Activated naive CD4-positive, alpha-beta T cell treated with anti-CD3 and anti-CD28 coated beads for 36 hours (primary cell): ENCODE measurements around the gene ZNF92. TPM values are rescaled to one million over a fixed set of nuclear protein-coding genes. Genes with fewer than 3 reads are reported as not detected.
"Not testable (repeated sequence)": the region's sequence is repeated elsewhere in the genome, so short reads cannot be mapped to it uniquely, and the experiment has no call there.

ENCODE experiments used
- CTCF ChIA-PET: fragments of 350-600 bp; sonication (Branson Sonifier 250); formaldehyde crosslinking; loops from one replicate; lab custom pipeline; 2021; ENCODE audit warnings: antibody characterized with exemption; lab: Charles Lee
- DNase-seq: peaks from one replicate; pipeline ENCODE4 v3.0.0-alpha.2; 2020
- H3K27ac Mint-ChIP-seq: one replicate; pipeline ENCODE4 v1.8.0; 2021; ENCODE audit warnings: mild to moderate bottlenecking, mixed read lengths
- H3K27me3 Mint-ChIP-seq: one replicate; pipeline ENCODE4 v1.8.0; 2021; ENCODE audit warnings: low read depth, mixed read lengths
- H3K36me3 Mint-ChIP-seq: one replicate; pipeline ENCODE4 v1.8.0; 2021; ENCODE audit warnings: low read depth, mixed read lengths
- H3K4me1 Mint-ChIP-seq: one replicate; pipeline ENCODE4 v1.8.0; 2021; ENCODE audit warnings: low read depth, mixed read lengths
- H3K4me3 Mint-ChIP-seq: one replicate; pipeline ENCODE4 v1.8.0; 2021; ENCODE audit warnings: mild to moderate bottlenecking, moderate library complexity, mixed read lengths
- H3K9me3 Mint-ChIP-seq: one replicate; pipeline ENCODE4 v1.8.0; 2021; ENCODE audit warnings: mixed read lengths
- intact Hi-C: fragments of 100-400 bp; cut with micrococcal nuclease; formaldehyde crosslinking; loops from one replicate; pipeline ENCODE4 v1.15.1; 2023
- total RNA-seq, 2 experiments: library from RNA; stranded (reverse); gene quantifications; one replicate each; pipeline ENCODE4 v1.2.3, GENCODE V29; 2021

ZNF92 gene
- total RNA-seq, 2 experiments from 2014 or later: 13.6 to 15.5 TPM

DNA sequence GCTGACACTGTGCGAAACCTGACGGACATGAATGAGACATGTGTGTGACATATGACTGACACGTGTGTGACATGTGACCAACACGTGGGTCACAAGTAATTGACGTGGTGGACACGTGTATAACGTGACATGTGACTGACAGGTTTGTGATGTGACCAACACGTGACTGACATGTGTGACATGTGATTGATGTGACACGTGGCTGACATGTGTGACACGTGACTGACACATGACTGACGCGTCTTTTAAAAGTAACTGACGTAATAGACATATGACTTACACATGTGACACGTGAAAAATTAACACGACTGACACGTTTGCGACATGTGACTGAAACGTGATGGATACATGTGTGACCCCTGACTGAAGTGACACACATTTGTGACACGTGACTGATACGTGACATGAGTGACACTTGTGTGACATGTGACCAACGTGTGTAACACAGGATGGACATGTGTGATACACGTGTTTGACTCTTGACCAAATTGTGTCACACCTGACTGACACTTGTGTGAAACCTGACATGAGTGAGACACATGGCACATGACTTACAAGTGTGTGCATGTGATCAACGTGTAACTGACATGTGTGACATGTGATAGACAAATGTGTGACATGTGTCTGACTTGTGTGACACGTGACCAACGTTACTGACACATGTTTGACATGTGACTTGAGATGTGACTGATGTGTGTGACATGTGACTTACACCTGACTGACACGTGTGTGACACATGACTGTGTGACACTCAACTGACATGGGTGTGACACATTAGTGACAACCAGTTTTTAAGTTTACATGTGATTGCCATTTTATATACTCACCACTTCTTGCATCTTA lies 56.9 kb downstream of the ZNF92 start:
- Mint-ChIP-seq H3K4me1 (no peaks in the 10 kb centered on the region), H3K4me3 (no peak overlapping the region), H3K36me3 (no peaks in the 10 kb centered on the region), H3K27ac (no peak overlapping the region), H3K27me3 (peaks cover 2% of the 10 kb centered on the region), H3K9me3 (peaks cover 18% of the 10 kb centered on the region)
- CTCF ChIA-PET: no interaction called here
- DNase-seq: no peak
- intact Hi-C loops: no loop called here

DNA sequence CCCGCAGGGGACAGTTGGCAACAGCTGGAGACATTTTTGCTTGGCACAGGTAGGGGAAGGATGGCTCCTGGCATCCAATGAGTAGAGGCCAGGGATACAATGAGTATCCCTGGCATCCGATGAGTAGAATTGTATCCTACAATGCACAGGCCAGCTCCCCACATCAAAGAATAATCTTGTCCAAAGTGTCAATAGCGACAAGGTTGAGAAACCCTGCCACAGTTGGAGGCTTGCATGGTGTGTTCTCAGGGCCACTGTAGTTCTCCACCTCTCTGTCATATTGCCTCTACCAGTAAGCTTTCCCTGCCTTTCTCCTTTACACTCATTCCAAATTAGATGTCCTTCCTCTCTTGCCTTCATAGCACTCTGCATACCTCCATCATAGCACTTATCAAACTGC lies 60.7 kb downstream of the ZNF92 start:
- H3K27ac Mint-ChIP-seq: no peak overlapping the region

GRCh38 chr7:65436163-65436562 lies 62.5 kb downstream of the ZNF92 start:
- CTCF ChIA-PET: no interaction called here
- H3K9me3 Mint-ChIP-seq: no peaks in the 10 kb centered on the region
- peaks cover 8% of the 10 kb centered on the region for H3K27me3 Mint-ChIP-seq
- H3K27ac Mint-ChIP-seq: no peak overlapping the region
- no peaks in the 10 kb centered on the region for H3K4me1 Mint-ChIP-seq
- intact Hi-C loops: no loop called here
- H3K36me3 Mint-ChIP-seq: no peaks in the 10 kb centered on the region
- no peak overlapping the region for H3K4me3 Mint-ChIP-seq
- DNase-seq: no peak

More for the DNA sequence above, 60.7 kb downstream of the ZNF92 start:
- Mint-ChIP-seq H3K9me3 (peaks cover 6% of the 10 kb centered on the region), H3K27me3 (peaks cover 8% of the 10 kb centered on the region), H3K36me3 (no peaks in the 10 kb centered on the region), H3K4me3 (no peak overlapping the region), H3K4me1 (no peaks in the 10 kb centered on the region)
- DNase-seq: no peak
- CTCF ChIA-PET: no interaction called here
- intact Hi-C loops: no loop called here

DNA sequence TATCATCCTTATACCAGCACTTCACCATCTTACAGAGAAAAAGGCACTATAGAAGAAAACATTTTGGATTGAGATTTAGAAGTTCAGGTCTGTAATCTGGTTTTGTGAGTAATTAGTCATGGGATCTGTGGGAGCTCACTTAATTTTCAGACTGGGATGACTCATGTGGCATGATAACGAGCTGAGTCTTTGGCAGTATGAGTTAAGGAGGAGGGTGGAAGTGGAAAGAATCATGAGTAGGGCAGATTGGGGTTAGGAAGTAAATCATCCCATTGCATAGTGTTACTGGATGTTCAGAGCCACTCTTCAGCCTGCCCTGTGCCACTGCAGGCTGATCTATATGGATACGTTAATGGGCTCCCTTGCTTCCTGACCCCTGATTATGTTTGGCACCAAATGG lies 64.9 kb downstream of the ZNF92 start:
- no peaks in the 10 kb centered on the region for H3K36me3 Mint-ChIP-seq
- intact Hi-C loops: no loop called here
- H3K27ac Mint-ChIP-seq: no peak overlapping the region
- H3K27me3 Mint-ChIP-seq: peaks cover 8% of the 10 kb centered on the region
- no peak overlapping the region for H3K4me3 Mint-ChIP-seq
- CTCF ChIA-PET: no interaction called here
- H3K4me1 Mint-ChIP-seq: no peaks in the 10 kb centered on the region
- no peak for DNase-seq
- H3K9me3 Mint-ChIP-seq: no peaks in the 10 kb centered on the region

GRCh38 chr7:65441010-65441409 lies 67.4 kb downstream of the ZNF92 start:
- Mint-ChIP-seq H3K4me1 (no peaks in the 10 kb centered on the region), H3K4me3 (no peak overlapping the region), H3K27ac (no peak overlapping the region), H3K36me3 (no peaks in the 10 kb centered on the region), H3K27me3 (peaks cover 9% of the 10 kb centered on the region), H3K9me3 (no peaks in the 10 kb centered on the region)
- CTCF ChIA-PET: interaction anchor here (0.6 kb wide), 1 partner anchor 16 kb away, joined by 3 read pairs; no protein-coding TSS in a partner anchor
- DNase-seq: no peak
- intact Hi-C loops: loop anchor here (5.0 to 10.0 kb wide), 2 partner anchors 69 to 486 kb away; partner anchors contain the start of gene ZNF92

DNA sequence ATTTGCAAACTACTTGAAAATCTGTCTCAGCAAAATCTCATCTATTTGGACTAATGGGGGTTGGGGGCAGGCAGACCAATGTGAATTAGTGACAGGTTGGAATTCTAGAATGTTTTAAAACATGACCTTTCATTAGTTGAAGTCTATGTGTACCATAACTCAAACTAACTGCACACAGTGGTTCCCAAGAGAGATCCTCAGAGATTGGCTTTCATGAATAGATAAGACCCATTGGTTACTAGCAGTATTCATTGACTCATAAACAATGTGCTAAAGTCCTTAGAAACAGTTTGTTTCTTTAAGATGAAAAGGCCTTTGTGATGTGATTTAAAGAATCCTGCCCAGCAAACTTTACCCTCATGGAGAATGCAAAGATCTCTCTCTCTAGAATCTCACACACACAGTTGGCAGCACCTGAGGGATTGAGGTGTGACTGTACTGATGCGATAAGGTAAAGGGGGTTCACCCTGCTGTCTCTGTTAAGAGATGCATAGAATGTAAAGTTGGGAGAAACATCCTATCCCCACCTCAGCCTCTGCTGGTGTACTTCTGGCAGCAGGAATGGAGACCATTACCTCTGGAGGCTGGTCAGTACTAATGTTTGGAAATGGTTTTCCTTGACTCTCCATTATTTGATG lies 70.7 kb downstream of the ZNF92 start:
- DNase-seq: no peak
- no peak overlapping the region for H3K4me3 Mint-ChIP-seq
- H3K9me3 Mint-ChIP-seq: no peaks in the 10 kb centered on the region
- CTCF ChIA-PET: no interaction called here
- H3K36me3 Mint-ChIP-seq: no peaks in the 10 kb centered on the region
- intact Hi-C loops: loop anchor here (5.0 to 10.0 kb wide), 2 partner anchors 72 to 490 kb away; partner anchors contain the start of gene ZNF92
- H3K4me1 Mint-ChIP-seq: no peaks in the 10 kb centered on the region
- no peak overlapping the region for H3K27ac Mint-ChIP-seq
- H3K27me3 Mint-ChIP-seq: peaks cover 8% of the 10 kb centered on the region

DNA sequence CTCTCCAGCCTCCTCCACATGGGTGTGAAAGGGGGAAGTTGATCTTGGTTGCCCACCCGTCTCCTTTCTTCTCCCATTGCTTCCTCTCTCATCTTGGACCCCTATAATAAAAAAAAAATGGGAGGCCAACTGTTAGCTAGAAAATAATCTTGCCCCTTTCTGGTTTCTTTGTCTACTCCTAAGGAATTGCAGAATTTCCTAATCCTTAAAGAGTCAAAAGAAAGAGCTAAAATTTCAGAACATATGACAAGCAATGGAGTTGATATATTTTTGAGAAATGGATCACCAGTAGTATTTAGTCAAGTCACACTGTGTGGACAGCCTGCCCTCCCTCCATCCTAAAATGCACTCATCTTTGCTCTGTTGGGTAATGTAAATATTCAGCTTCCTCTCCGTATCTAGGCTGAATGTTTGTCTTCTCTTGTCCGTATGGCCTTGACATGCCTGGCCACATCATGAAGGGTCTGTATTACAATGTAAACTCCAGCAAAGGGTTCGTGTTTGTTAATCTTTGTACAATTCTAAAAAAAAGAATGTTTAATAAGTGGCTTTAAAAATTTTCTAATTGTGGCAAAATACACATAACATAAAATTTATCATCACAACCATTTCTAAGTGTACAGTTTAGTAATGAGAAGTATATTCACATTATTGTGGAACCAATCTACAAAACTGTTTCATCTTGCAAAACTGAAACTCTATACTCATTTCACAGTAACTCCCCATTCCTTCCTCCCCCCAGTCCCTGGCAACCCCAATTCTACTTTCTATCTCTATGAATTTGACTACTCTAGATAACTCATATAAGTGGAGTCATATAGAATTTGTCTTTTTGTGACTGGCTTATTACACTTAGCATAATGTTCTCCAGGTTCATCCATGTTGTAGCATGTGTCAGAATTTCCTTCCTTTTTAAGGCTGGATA lies 71.5 kb downstream of the ZNF92 start:
- H3K36me3 Mint-ChIP-seq: no peaks in the 10 kb centered on the region
- intact Hi-C loops: loop anchor here (5.0 to 10.0 kb wide), 2 partner anchors 73 to 490 kb away; partner anchors contain the start of gene ZNF92
- H3K27ac Mint-ChIP-seq: no peak overlapping the region
- CTCF ChIA-PET: no interaction called here
- H3K9me3 Mint-ChIP-seq: no peaks in the 10 kb centered on the region
- no peaks in the 10 kb centered on the region for H3K4me1 Mint-ChIP-seq
- H3K4me3 Mint-ChIP-seq: no peak overlapping the region
- peaks cover 12% of the 10 kb centered on the region for H3K27me3 Mint-ChIP-seq
- DNase-seq: no peak

DNA sequence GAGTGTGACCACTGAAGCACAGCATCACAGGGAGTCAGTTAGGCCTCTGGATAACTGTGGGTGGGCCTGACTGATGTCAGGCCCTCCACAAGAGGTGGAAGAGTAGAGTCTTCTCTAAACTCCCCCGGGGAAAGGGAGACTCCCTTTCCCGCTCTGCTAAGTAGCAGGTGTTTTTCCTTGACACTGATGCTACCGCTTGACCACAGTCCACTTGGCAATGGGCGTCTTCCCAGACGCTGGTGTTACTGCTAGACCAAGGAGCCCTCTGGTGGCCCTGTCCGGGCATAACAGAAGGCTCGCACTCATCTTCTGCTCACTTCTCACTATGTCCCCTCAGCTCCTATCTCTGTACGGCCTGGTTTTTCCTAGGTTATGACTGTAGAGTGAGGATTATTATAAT lies 73.4 kb downstream of the ZNF92 start:
- H3K27me3 Mint-ChIP-seq: peaks cover 17% of the 10 kb centered on the region
- H3K9me3 Mint-ChIP-seq, CTCF ChIA-PET, H3K27ac Mint-ChIP-seq, H3K4me3 Mint-ChIP-seq, DNase-seq, H3K36me3 Mint-ChIP-seq, H3K4me1 Mint-ChIP-seq: not testable (repeated sequence)
- intact Hi-C loops: loop anchor here (1.0 to 10.0 kb wide), 2 partner anchors 231 to 492 kb away; no protein-coding TSS in a partner anchor

DNA sequence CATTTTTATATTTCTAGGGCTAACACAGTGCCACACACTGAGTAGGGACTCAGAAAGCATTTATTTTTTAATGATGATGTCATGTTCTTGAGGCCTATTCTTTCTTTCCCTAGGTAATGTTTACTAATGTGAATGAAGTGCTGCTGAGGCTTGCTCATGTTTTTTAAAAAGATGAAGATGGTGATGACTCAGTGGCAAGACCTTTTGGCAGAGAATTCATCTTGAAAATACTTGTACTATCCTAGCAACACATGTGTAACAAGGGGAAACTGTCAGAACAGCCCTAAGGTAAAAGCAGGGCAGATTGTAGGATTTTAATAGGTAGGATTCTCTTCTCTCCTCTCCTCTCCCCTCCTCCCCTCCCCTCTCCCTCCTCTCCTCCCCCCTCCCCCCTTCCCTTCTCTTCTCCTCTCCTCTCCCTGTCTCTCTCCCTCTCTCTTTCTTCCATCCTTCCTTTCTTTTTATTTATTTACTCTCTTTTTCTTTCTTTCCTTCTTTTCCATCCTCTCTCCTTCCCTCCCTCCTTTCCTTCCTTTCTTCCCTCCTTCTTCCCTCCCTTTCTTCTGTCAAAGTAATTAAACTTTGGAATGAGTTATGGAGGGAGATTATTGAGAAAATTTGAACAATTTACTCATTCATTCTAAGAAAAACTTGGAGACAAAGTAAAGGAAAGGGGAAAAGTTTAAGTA lies 75.3 kb downstream of the ZNF92 start:
- H3K36me3 Mint-ChIP-seq: no peaks in the 10 kb centered on the region
- H3K4me1 Mint-ChIP-seq: no peaks in the 10 kb centered on the region
- no peaks in the 10 kb centered on the region for H3K9me3 Mint-ChIP-seq
- no peak overlapping the region for H3K27ac Mint-ChIP-seq
- intact Hi-C loops: loop anchor here (10.0 kb wide), 1 partner anchor 494 kb away; no protein-coding TSS in a partner anchor
- peaks cover 17% of the 10 kb centered on the region for H3K27me3 Mint-ChIP-seq
- no peak for DNase-seq
- CTCF ChIA-PET: no interaction called here
- H3K4me3 Mint-ChIP-seq: no peak overlapping the region

- Mint-ChIP-seq H3K4me3 (no peak overlapping the region), H3K27ac (no peak overlapping the region), H3K36me3 (no peaks in the 10 kb centered on the region), H3K9me3 (no peaks in the 10 kb centered on the region), H3K4me1 (no peaks in the 10 kb centered on the region), H3K27me3 (peaks cover 14% of the 10 kb centered on the region)
- intact Hi-C loops: loop anchor here (10.0 kb wide), 1 partner anchor 495 kb away; no protein-coding TSS in a partner anchor
- CTCF ChIA-PET: no interaction called here
- DNase-seq: no peak
These were observed 75.8 kb downstream of the ZNF92 start for GRCh38 chr7:65449505-65449852.
